Calu3 (cell line): Measurements from ENCODE around the gene ARHGAP8. TPM values are rescaled to one million over a fixed set of nuclear protein-coding genes. Genes with fewer than 3 reads are reported as not detected.

Experiments used
- BruUV-seq: library from RNA; stranded (reverse); fragments of 400-500 nt; replicated peaks from 2 replicates; lab custom pipeline; 2021; lab: Mats Ljungman, UMichigan
- CTCF ChIA-PET: fragments of 300-600 bp; sonication (Branson Sonifier 250); formaldehyde crosslinking; loops from one replicate; lab custom pipeline; 2022; ENCODE audit warnings: antibody characterized with exemption; lab: Charles Lee
- DNase-seq: peaks from one replicate; pipeline ENCODE4 v3.0.0; 2022
- H3K27ac Mint-ChIP-seq: one replicate; pipeline ENCODE4 v1.8.0; 2022; ENCODE audit warnings: mixed read lengths; ENCODE audit not compliant: unreplicated experiment
- H3K27me3 Mint-ChIP-seq: one replicate; pipeline ENCODE4 v1.8.0; 2022; ENCODE audit warnings: mixed read lengths; ENCODE audit not compliant: unreplicated experiment
- H3K36me3 Mint-ChIP-seq: one replicate; pipeline ENCODE4 v1.8.0; 2022; ENCODE audit warnings: mild to moderate bottlenecking, moderate library complexity, mixed read lengths; ENCODE audit not compliant: insufficient read depth, unreplicated experiment
- H3K4me1 Mint-ChIP-seq: one replicate; pipeline ENCODE4 v1.8.0; 2022; ENCODE audit warnings: mild to moderate bottlenecking, low read depth, mixed read lengths; ENCODE audit not compliant: unreplicated experiment
- H3K4me3 Mint-ChIP-seq: one replicate; pipeline ENCODE4 v1.8.0; 2022; ENCODE audit warnings: mild to moderate bottlenecking, low read depth, moderate library complexity, mixed read lengths; ENCODE audit not compliant: unreplicated experiment
- H3K9me3 Mint-ChIP-seq: one replicate; pipeline ENCODE4 v1.8.0; 2022; ENCODE audit warnings: low read depth, mixed read lengths; ENCODE audit not compliant: unreplicated experiment
- CTCF ChIP-seq: fragments of 200-600 bp; IDR thresholded peaks from one replicate; pipeline ENCODE4 v1.8.0; 2022; ENCODE audit warnings: antibody characterized with exemption; ENCODE audit not compliant: unreplicated experiment
- intact Hi-C: fragments of 100-400 bp; cut with micrococcal nuclease; formaldehyde crosslinking; loops from one replicate; pipeline ENCODE4 v1.10.0; 2022; ENCODE audit not compliant: unreplicated experiment
- total RNA-seq: library from RNA; stranded (reverse); gene quantifications from 2 replicates; pipeline ENCODE4 v1.2.3, GENCODE V29; 2022

ARHGAP8 gene
- total RNA-seq, 1 experiment from 2014 or later, result 127 TPM

- BruUV-seq, result no TSS peak
- Mint-ChIP-seq H3K9me3 (peaks cover 3% of the 10 kb centered on the region), H3K4me3 (no peak overlapping the region), H3K27ac (no peak overlapping the region), H3K4me1 (no peaks in the 10 kb centered on the region), H3K36me3 (peaks cover 8% of the 10 kb centered on the region), H3K27me3 (peaks cover 44% of the 10 kb centered on the region)
- no peak for DNase-seq
- CTCF ChIA-PET, result interaction anchor here (0.6 kb wide), 1 partner anchor 262 kb away, joined by 4 read pairs; no protein-coding TSS in a partner anchor
- intact Hi-C loops, result no loop called here
- TF ChIP-seq CTCF, result no peak
Measured at GRCh38 chr22:44880610-44881290, 128.4 kb downstream of the ARHGAP8 start.

- no peak for DNase-seq
- TF ChIP-seq CTCF, result no peak
- peaks cover 8% of the 10 kb centered on the region for H3K36me3 Mint-ChIP-seq
- H3K9me3 Mint-ChIP-seq, result peaks cover 2% of the 10 kb centered on the region
- CTCF ChIA-PET, result no interaction called here
- H3K27me3 Mint-ChIP-seq, result peaks cover 53% of the 10 kb centered on the region
- H3K4me1 Mint-ChIP-seq, result no peaks in the 10 kb centered on the region
- intact Hi-C loops, result no loop called here
- BruUV-seq, result no TSS peak
- no peak overlapping the region for H3K4me3 Mint-ChIP-seq
- no peak overlapping the region for H3K27ac Mint-ChIP-seq
Measured at GRCh38 chr22:44881624-44882023, 129.2 kb downstream of the ARHGAP8 start.

- intact Hi-C loops, result no loop called here
- no peak for DNase-seq
Measured at GRCh38 chr22:44882226-44882905, 130.0 kb downstream of the ARHGAP8 start.

GRCh38 chr22:44883011-44883421, 130.6 kb downstream of the ARHGAP8 start:
- H3K36me3 Mint-ChIP-seq, result peaks cover 8% of the 10 kb centered on the region
- DNase-seq, result no peak
- H3K9me3 Mint-ChIP-seq, result no peaks in the 10 kb centered on the region
- no peak for TF ChIP-seq CTCF
- peaks cover 54% of the 10 kb centered on the region for H3K27me3 Mint-ChIP-seq
- intact Hi-C loops, result no loop called here
- no TSS peak for BruUV-seq
- H3K4me3 Mint-ChIP-seq, result no peak overlapping the region
- no peak overlapping the region for H3K27ac Mint-ChIP-seq
- CTCF ChIA-PET, result no interaction called here
- no peaks in the 10 kb centered on the region for H3K4me1 Mint-ChIP-seq

More at GRCh38 chr22:44882226-44882905, 130.0 kb downstream of the ARHGAP8 start:
- CTCF ChIA-PET, result no interaction called here
- Mint-ChIP-seq H3K27ac (no peak overlapping the region), H3K4me3 (no peak overlapping the region), H3K9me3 (no peaks in the 10 kb centered on the region), H3K4me1 (no peaks in the 10 kb centered on the region), H3K36me3 (peaks cover 8% of the 10 kb centered on the region), H3K27me3 (peaks cover 54% of the 10 kb centered on the region)
- no peak for TF ChIP-seq CTCF
- BruUV-seq, result no TSS peak
